ENCODE results near the gene KCNJ15.

- no peak for TF ChIP-seq POLR2A (IDR thresholded peaks at IDR 0.05; ENCODE audit: extremely low read depth, insufficient read length)
- no peak for TF ChIP-seq CTCF (IDR thresholded peaks at IDR 0.05; ENCODE audit: low read depth, low read length)
These were observed 97.4 kb downstream of the KCNJ15 start for GRCh38 chr21:38354231-38354630.

Data from NB4 (cell line).